HFF-Myc (cell line): ENCODE measurements around the gene MSMP.

Experiments used
- DNase-seq: peaks from one replicate; pipeline ENCODE4 v3.0.0-alpha.2; 2011; ENCODE audit warnings: low read depth; ENCODE audit errors: extremely low read depth
- H3K4me3 ChIP-seq: replicated peaks from 2 replicates; pipeline ENCODE4 v1.5.1; 2011; ENCODE audit warnings: low read depth, mild to moderate bottlenecking, control low read depth, low read length
- TF ChIP-seq, protein P1 (sequence below): IDR thresholded peaks from 2 replicates; pipeline ENCODE4 v1.5.1; 2012; ENCODE audit warnings: mild to moderate bottlenecking, low read depth, low read length, control low read depth; ENCODE audit errors: missing control alignments

The MSMP gene

DNA sequence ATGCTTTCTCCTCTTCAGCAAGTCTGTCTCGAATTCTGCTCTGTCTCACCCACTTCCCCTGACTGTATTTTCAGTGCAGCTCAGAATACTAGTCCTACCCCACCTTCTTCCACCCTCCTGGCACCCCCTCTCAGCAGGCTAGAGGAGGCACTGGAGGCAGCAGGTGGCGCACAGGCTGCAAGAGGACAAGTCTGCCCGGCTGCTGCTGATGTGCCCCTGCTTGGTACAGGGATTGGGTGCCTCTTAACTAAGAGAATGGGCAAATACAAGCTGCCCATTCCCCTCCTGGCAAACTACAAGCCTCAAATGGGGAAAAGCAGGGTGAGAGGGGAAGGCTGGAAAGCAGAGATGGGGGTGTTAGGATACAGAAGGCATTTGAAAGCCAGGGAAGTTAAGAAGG, 27.1 kb downstream of the MSMP start:
- TF ChIP-seq, protein P1, sequence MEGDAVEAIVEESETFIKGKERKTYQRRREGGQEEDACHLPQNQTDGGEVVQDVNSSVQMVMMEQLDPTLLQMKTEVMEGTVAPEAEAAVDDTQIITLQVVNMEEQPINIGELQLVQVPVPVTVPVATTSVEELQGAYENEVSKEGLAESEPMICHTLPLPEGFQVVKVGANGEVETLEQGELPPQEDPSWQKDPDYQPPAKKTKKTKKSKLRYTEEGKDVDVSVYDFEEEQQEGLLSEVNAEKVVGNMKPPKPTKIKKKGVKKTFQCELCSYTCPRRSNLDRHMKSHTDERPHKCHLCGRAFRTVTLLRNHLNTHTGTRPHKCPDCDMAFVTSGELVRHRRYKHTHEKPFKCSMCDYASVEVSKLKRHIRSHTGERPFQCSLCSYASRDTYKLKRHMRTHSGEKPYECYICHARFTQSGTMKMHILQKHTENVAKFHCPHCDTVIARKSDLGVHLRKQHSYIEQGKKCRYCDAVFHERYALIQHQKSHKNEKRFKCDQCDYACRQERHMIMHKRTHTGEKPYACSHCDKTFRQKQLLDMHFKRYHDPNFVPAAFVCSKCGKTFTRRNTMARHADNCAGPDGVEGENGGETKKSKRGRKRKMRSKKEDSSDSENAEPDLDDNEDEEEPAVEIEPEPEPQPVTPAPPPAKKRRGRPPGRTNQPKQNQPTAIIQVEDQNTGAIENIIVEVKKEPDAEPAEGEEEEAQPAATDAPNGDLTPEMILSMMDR: peak; percentile 7
- no peak overlapping the region for H3K4me3 ChIP-seq
- DNase-seq: no peak

DNA sequence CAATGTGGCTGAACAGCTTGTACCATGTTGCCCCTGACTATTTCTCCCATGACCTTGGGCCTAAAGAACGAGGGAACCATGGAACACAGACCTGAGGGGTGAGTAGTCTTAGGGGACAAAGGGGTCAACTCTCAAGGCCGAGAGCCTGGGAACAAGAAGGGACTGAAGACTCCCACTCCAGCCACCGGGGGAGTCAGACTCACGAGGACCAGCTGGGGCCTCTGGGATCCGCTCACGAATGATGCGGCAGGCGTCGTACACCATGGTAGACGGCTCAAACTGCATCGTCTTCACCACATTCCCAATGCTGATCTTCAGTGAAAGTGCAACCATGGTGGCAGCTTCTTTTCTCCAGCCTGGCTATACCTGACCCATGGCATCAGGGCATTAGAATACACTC, 28.7 kb downstream of the MSMP start:
- DNase-seq: no peak
- TF ChIP-seq, protein P1: no peak
- no peak overlapping the region for H3K4me3 ChIP-seq

DNA sequence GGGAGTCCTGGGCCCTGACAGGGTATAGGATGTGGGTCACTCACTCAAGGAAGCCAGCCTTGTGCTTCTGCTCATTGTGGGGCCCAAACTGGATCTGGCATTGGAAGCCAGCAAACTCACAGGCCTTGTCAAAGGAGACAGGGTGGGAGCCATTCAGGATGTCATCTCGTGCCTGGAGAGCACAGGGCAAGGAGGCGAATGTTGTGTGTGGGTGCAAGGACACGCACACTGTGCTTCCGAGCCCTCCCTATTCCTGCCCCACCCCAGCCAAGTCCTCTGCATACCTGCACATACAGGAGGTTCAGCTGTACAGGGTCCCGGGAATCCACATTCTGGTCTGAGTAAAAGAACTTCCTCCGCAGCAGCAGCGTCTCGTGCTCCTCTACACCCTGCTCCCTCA, 30.2 kb downstream of the MSMP start:
- TF ChIP-seq, protein P1: no peak
- no peak for DNase-seq
- no peak overlapping the region for H3K4me3 ChIP-seq

DNA sequence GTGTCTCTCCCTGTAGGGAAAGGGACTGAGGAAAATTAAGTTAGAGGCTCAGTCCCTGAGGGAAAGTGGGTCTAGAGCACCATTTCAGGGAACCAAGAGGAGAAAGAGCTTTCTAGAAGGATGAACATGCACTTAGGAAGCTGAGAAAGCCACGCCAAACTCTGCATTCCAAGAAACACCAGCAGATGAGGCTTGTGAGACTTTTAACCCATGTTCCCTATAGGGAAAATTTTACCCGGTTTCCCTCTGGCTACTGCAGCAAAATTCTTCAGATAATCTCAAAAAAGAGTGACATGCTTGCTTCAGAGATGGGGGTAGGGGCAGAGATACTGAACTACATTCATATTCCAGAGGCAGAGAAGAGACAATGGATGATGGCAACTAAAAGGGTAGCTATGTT, 30.6 kb downstream of the MSMP start:
- H3K4me3 ChIP-seq: no peak overlapping the region
- TF ChIP-seq, protein P1: no peak
- no peak for DNase-seq

DNA sequence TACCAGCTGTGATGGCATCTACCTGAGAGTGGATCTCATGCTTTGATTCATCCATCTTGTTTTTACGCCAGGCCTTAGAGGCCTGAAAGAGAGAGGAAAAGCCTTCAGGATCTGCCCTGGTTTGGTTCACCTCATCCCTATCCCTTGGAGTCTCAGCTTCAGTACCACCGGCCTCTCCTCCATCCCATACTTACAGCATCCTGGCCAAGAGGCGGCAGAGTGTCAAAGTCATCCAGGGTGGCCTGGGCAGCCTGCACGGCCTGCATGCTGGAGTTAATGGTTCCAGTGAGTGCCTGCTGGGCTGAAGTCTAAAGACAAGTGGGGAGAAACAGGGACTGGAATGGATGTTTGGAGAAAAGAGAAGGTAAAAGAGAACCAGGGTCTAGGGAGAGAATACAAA, 34.5 kb downstream of the MSMP start:
- TF ChIP-seq, protein P1: no peak
- DNase-seq: no peak
- no peak overlapping the region for H3K4me3 ChIP-seq

DNA sequence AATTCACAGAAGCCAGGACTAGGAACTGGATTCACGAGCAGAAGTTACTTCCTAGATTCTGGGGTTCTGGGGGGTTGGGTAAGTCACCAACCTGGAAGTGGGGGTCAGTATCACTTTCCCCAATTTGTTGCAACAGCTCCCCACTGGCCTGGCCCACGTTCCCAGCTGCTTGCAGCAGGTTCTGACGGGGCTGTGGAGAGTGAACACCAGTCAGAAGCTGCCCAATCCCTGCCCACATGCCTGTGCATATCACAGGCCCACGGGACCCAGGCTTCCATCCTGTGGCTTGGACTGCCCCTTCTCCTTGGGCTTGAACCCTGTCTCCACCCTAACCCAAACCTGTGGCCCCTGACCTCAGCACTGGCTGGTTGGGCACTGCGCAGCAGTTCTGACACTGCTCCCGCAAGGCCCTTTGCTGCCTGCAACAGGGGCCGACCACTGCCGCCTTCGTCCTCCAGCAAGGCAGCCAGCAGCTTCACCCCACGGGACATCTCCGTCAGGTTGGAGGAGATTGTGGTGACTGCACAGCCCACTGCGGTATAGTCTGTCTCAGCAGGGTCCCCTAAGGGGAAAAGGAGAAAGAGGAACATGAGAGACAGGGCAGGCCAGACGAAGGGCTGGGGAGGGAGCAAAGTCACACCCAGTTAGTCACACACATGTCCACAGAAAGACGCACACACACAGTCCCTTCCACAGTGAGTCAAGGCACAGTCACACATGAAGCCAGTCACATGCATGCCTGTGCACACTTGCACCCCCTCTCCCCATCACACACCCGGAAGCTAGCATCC, 35.2 kb downstream of the MSMP start:
- TF ChIP-seq, protein P1: no peak
- DNase-seq: no peak
- H3K4me3 ChIP-seq: no peak overlapping the region

DNA sequence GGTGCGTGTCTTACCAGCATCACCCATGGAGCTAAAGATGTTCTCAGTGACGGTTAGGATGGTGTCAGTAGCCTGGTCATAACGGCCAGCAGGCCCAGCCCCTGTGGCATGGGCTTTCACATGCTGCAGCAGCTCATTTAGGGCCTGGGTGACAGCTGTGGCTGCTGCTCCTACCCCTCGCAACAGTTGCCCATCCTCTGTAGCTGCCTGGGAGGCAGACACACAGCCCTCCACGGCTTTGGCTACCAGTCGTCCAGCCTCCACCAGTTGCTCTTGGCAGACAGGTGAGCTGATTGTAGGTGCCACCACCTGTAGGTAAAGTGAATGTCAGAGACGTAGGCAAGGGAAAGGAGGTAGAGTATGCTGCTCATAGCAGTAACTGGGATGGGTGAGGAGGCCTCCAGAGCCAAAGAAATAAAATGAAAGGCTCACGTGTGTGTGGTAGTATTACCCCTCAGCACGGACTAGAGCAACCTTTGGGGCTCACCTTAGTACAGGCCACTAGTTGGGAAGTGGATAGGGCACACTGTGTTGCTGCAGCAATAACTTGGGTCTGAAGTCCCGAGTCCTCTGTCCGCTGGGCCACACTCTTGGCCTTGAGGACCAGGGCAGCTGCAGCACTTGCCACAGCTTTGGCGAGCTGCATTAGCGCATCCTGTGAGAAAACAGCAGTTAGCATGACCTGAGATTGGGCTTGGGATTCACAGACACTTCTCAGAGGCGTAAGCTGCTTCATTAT, 36.8 kb downstream of the MSMP start:
- no peak for DNase-seq
- TF ChIP-seq, protein P1: no peak
- no peak overlapping the region for H3K4me3 ChIP-seq
